Subcutaneous abdominal adipose tissue (tissue), 5 donors: Measurements from ENCODE around the gene KXD1.

ENCODE experiments used
- H3K27ac ChIP-seq: one replicate; pipeline ENCODE4 v1.7.0; 2013; ENCODE audit warnings: low read depth, mild to moderate bottlenecking, inconsistent platforms, low read length, moderate library complexity
- H3K27me3 ChIP-seq, 5 donors: one replicate each; pipeline ENCODE4 v1.7.0; 2013; ENCODE audit warnings: low read length in 5 of 5, inconsistent platforms in 1 of 5; ENCODE audit not compliant: control insufficient read depth in 5 of 5, insufficient read depth in 4 of 5
- H3K36me3 ChIP-seq, 5 donors: one replicate each; pipeline ENCODE4 v1.7.0; 2013; ENCODE audit warnings: low read length in 5 of 5; ENCODE audit not compliant: control insufficient read depth in 5 of 5, insufficient read depth in 5 of 5
- H3K4me1 ChIP-seq, 5 donors: one replicate each; pipeline ENCODE4 v1.7.0; 2013; ENCODE audit warnings: low read length in 5 of 5, mild to moderate bottlenecking in 3 of 5, moderate library complexity in 1 of 5; ENCODE audit not compliant: control insufficient read depth in 5 of 5, insufficient read depth in 5 of 5
- H3K4me3 ChIP-seq, 5 donors: one replicate each; pipeline ENCODE4 v1.7.0; 2013; ENCODE audit warnings: low read length in 5 of 5, low read depth in 1 of 5
- H3K9ac ChIP-seq, 5 donors: one replicate each; pipeline ENCODE4 v1.7.0; 2013; ENCODE audit warnings: low read length in 5 of 5, mild to moderate bottlenecking in 4 of 5, moderate library complexity in 3 of 5
- H3K9me3 ChIP-seq, 5 donors: one replicate each; pipeline ENCODE4 v1.7.0; 2013; ENCODE audit warnings: low read length in 5 of 5; ENCODE audit not compliant: control insufficient read depth in 5 of 5
- donor health status: healthy.
- donor health status: healthy.
- donor health status: healthy.
- donor health status: healthy.
- donor health status: healthy.

Gene KXD1

GRCh38 chr19:18557411-18558201 is at the start of gene KXD1:
Gene KXD1, plus strand, starts transcription at chr19:18557870. Its CDS starts 4,187 bp downstream, at chr19:18562057.
- H3K27ac ChIP-seq, result peak within 1 kb of the TSS; percentile 86
- H3K9ac ChIP-seq, result peak within 1 kb of the TSS; percentile 88 to 96 (median 92)
- peak within 1 kb of the TSS; percentile 75 to 95 (median 88) for H3K4me3 ChIP-seq
- H3K36me3 ChIP-seq, result peaks cover 0 to 10% (median 7%) of the 10 kb centered on the region in 5 donors
- H3K27me3 ChIP-seq, result no peaks in the 10 kb centered on the region
- H3K4me1 ChIP-seq, result peaks cover 2 to 31% (median 29%) of the 10 kb centered on the region in 5 donors
- H3K9me3 ChIP-seq, result no peaks in the 10 kb centered on the region

GRCh38 chr19:18508585-18508984 is 49.1 kb upstream of the KXD1 start:
- no peaks in the 10 kb centered on the region for H3K27me3 ChIP-seq
- no peaks in the 10 kb centered on the region for H3K36me3 ChIP-seq
- no peak overlapping the region for H3K4me3 ChIP-seq
- H3K9me3 ChIP-seq, result no peaks in the 10 kb centered on the region
- no peak overlapping the region for H3K9ac ChIP-seq
- no peak overlapping the region for H3K27ac ChIP-seq
- H3K4me1 ChIP-seq, result peaks cover 32 to 72% (median 69%) of the 10 kb centered on the region in 5 donors

- peaks cover 28 to 71% (median 65%) of the 10 kb centered on the region in 5 donors for H3K4me1 ChIP-seq
- H3K27me3 ChIP-seq, result no peaks in the 10 kb centered on the region
- H3K9me3 ChIP-seq, result no peaks in the 10 kb centered on the region
- H3K4me3 ChIP-seq, result no peak overlapping the region
- no peak overlapping the region for H3K27ac ChIP-seq
- H3K9ac ChIP-seq, result no peak overlapping the region
- H3K36me3 ChIP-seq, result no peaks in the 10 kb centered on the region
Measured at GRCh38 chr19:18510216-18510615, 47.5 kb upstream of the KXD1 start.

DNA sequence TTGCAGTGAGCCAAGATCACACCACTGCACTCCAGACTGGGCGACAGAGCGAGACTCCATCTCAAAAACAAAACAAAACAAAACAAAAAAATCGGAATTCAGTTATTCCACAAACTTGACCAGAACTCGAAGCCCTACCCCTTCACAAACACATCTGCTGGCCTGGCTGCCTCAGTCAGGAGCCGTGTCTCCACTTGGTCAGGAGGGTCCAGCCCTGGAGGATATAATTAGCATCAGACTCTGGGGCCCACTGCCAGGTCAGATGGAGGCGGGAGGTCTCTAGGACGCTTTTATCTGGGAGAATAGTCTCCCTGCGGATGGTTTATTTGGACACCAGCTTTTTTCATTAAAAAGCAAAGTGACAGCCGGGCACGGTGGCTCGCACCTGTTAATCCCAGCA is 43.8 kb upstream of the KXD1 start:
- H3K36me3 ChIP-seq, result no peaks in the 10 kb centered on the region
- peaks cover 10 to 56% (median 47%) of the 10 kb centered on the region in 5 donors for H3K4me1 ChIP-seq
- no peak overlapping the region for H3K4me3 ChIP-seq
- H3K27ac ChIP-seq, result peak overlapping the region; percentile 95
- no peaks in the 10 kb centered on the region for H3K9me3 ChIP-seq
- no peak overlapping the region for H3K9ac ChIP-seq
- no peaks in the 10 kb centered on the region for H3K27me3 ChIP-seq

GRCh38 chr19:18514800-18515682 is 42.6 kb upstream of the KXD1 start:
- peak overlapping the region in 1 of 5 donors; percentile 1 for H3K4me3 ChIP-seq
- peaks cover 13 to 58% (median 50%) of the 10 kb centered on the region in 5 donors for H3K4me1 ChIP-seq
- H3K27me3 ChIP-seq, result no peaks in the 10 kb centered on the region
- H3K9me3 ChIP-seq, result no peaks in the 10 kb centered on the region
- H3K27ac ChIP-seq, result peak overlapping the region; percentile 95
- H3K36me3 ChIP-seq, result no peaks in the 10 kb centered on the region
- peak overlapping the region in 4 of 5 donors; percentile 29 to 84 (median 49) for H3K9ac ChIP-seq

DNA sequence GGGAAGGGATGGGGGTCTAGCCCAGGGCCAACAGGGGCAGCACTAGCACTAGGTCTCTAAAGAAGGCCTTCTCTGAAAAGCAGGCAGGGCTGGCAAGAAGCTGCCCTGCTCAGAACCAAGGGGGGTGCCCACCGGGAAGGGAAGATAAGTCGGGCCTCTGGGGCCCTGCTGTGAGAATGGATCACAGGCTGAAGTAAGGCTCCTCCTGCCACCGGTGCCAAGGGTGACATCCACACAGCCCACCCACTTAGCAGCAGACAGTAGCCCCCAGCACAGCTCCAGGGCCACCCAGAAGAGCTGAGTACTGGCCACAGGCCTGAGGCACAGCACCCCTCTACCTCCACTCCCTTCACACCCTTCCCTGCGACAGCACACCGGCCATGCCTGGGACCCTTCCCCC is 41.7 kb upstream of the KXD1 start:
- Histone ChIP-seq H3K9ac (peak overlapping the region in 2 of 5 donors; percentile 15 to 43), H3K4me1 (peaks cover 13 to 63% (median 54%) of the 10 kb centered on the region in 5 donors), H3K27ac (peak overlapping the region; percentile 95), H3K36me3 (no peaks in the 10 kb centered on the region), H3K27me3 (no peaks in the 10 kb centered on the region), H3K9me3 (no peaks in the 10 kb centered on the region), H3K4me3 (no peak overlapping the region)

GRCh38 chr19:18517606-18518005 is 40.1 kb upstream of the KXD1 start:
- Histone ChIP-seq H3K27ac (no peak overlapping the region), H3K9ac (no peak overlapping the region), H3K9me3 (no peaks in the 10 kb centered on the region), H3K36me3 (no peaks in the 10 kb centered on the region), H3K27me3 (no peaks in the 10 kb centered on the region), H3K4me1 (peaks cover 13 to 68% (median 56%) of the 10 kb centered on the region in 5 donors), H3K4me3 (no peak overlapping the region)

DNA sequence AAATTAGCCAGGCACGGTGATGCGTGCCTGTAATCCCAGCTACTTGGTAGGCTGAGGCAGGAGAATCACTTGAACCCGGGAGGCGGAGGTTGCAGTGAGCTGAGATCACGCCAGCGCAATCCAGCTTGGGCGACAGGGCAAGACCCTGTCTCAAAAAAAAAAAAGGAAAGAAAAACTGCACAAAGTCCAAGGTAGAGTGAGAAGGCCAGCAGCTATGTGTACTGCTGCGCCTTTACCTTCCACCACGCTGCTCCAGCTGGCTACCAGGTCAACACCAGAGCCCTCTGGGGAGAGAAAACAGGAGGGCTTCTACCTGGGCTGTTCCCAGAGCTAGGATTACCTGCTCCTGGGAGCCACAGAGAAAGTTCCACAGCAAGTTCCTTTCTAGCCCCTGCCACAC is 39.0 kb upstream of the KXD1 start:
- H3K9me3 ChIP-seq, result no peaks in the 10 kb centered on the region
- H3K9ac ChIP-seq, result no peak overlapping the region
- H3K27me3 ChIP-seq, result no peaks in the 10 kb centered on the region
- no peak overlapping the region for H3K4me3 ChIP-seq
- no peaks in the 10 kb centered on the region for H3K36me3 ChIP-seq
- H3K27ac ChIP-seq, result peak overlapping the region; percentile 95
- peaks cover 13 to 65% (median 53%) of the 10 kb centered on the region in 5 donors for H3K4me1 ChIP-seq

DNA sequence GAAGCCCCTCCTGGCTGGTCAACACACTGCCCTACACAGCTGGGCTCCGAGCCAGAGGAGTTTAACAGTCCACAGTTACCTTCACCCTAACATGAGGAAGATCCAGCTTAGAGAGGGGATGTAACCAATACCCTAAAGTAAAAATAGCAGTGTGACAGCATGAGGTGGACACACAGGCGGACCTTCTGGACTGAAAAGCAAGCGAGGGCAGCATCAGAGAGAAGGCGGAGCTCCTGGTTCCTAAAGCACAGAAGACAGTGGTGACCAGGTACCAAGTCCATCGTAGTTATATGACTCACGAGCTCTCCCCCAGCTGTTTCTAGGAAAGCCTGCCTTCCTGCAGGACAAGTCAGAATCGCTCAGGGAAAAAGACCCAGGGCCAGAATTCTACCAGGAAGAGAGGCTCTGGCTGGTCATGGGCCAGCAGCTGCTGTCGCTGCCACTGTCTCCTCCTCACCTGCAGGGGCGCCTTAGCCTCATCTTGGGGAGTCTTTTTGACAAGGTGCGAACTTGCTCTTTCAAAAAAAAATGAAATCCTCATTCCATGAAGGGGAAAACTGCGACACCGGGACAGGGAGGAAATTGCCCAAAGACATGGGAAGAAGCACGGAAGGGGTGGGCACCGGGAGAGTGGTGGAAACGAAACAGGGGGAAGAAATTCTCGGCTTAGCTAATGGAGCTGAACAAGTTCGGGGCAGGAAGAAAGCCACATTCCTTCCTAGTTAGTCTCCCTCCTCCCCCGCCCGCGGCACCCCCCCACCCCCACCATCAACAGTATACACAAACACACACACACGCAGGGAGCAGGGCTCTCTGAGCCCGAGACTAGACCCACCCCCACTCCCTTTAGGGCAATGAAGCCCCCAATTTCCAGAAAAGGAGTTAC is 37.5 kb upstream of the KXD1 start:
- Histone ChIP-seq H3K9me3 (no peaks in the 10 kb centered on the region), H3K4me3 (peak overlapping the region; percentile 94 to 100 (median 98)), H3K4me1 (peaks cover 4 to 50% (median 40%) of the 10 kb centered on the region in 5 donors), H3K27ac (peak overlapping the region; percentile 95), H3K27me3 (no peaks in the 10 kb centered on the region), H3K9ac (peak overlapping the region; percentile 79 to 100 (median 99)), H3K36me3 (no peaks in the 10 kb centered on the region)
